KMS-11 (cell line): Measurements from ENCODE around the gene ABHD2.

Source experiments
- H2AFZ ChIP-seq: fragments of 200-600 bp; sonication (generic); 2 replicates; pipeline ENCODE4 v1.6.1; 2016; ENCODE audit warnings: antibody characterized with exemption, mixed run types, low read depth
- H3K27ac ChIP-seq: fragments of 200-600 bp; sonication (generic); 2 replicates; pipeline ENCODE4 v1.6.1; 2016; ENCODE audit warnings: mild to moderate bottlenecking, mixed run types
- H3K27me3 ChIP-seq: fragments of 200-600 bp; sonication (generic); 2 replicates; pipeline ENCODE4 v1.6.1; 2017; ENCODE audit warnings: mild to moderate bottlenecking, low read depth, mixed run types, moderate library complexity; ENCODE audit not compliant: insufficient read depth
- H3K36me3 ChIP-seq: fragments of 200-600 bp; sonication (generic); 2 replicates; pipeline ENCODE4 v1.6.1; 2017; ENCODE audit warnings: mild to moderate bottlenecking, mixed run types; ENCODE audit not compliant: insufficient read depth
- H3K4me1 ChIP-seq: fragments of 200-600 bp; sonication (generic); 2 replicates; pipeline ENCODE4 v1.6.1; 2016; ENCODE audit warnings: mild to moderate bottlenecking, low read depth, mixed run types; ENCODE audit not compliant: poor library complexity, severe bottlenecking
- H3K4me2 ChIP-seq: fragments of 200-600 bp; sonication (generic); 2 replicates; pipeline ENCODE4 v1.7.0; 2016; ENCODE audit warnings: mild to moderate bottlenecking, mixed run types
- H3K4me3 ChIP-seq: fragments of 200-600 bp; sonication (generic); IDR thresholded peaks from 2 replicates; pipeline ENCODE4 v1.6.1; 2017; ENCODE audit warnings: low read depth, low read length, mixed read lengths; ENCODE audit not compliant: insufficient read depth
- H3K79me2 ChIP-seq: fragments of 200-600 bp; sonication (generic); 2 replicates; pipeline ENCODE4 v1.6.1; 2016; ENCODE audit warnings: low read depth, mixed run types; ENCODE audit not compliant: insufficient read depth
- H3K9ac ChIP-seq: fragments of 200-600 bp; sonication (generic); 2 replicates; pipeline ENCODE4 v1.6.1; 2016; ENCODE audit warnings: mild to moderate bottlenecking, mixed run types
- H4K20me1 ChIP-seq: fragments of 200-600 bp; sonication (generic); 2 replicates; pipeline ENCODE4 v1.6.1; 2016; ENCODE audit warnings: mild to moderate bottlenecking, mixed run types; ENCODE audit not compliant: insufficient read depth
- TF ChIP-seq, protein P1 (sequence below): fragments of 200-600 bp; sonication (generic); conservative IDR thresholded peaks from 2 replicates; pipeline ENCODE4 v1.6.1; 2017; ENCODE audit warnings: low read depth, mild to moderate bottlenecking, antibody characterized with exemption, low read length, moderate library complexity, mixed read lengths

Gene ABHD2

DNA sequence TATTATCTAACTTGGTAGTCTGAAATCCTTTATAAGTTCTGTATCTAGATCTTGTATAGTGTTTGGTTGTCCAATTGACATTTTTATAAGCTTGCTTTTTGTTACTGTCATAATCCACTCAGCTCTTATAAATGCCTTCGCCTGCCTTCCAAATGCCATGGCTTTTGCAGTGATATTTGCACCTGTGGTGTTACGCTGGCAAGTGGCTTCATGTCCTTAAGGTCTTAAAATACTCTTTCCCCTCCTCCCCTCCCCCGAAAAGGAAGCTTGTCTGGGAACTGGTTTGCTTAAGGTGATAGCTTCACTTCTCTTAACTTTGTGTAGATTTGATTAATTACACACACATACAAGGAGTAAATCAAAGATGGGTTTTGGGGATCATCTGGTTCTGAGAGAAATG lies 62.0 kb downstream of the ABHD2 start:
- no peaks in the 10 kb centered on the region for H3K27me3 ChIP-seq
- H3K27ac ChIP-seq: no peak overlapping the region
- no peak overlapping the region for H3K4me2 ChIP-seq
- no peak overlapping the region for H3K4me3 ChIP-seq
- TF ChIP-seq, protein P1, sequence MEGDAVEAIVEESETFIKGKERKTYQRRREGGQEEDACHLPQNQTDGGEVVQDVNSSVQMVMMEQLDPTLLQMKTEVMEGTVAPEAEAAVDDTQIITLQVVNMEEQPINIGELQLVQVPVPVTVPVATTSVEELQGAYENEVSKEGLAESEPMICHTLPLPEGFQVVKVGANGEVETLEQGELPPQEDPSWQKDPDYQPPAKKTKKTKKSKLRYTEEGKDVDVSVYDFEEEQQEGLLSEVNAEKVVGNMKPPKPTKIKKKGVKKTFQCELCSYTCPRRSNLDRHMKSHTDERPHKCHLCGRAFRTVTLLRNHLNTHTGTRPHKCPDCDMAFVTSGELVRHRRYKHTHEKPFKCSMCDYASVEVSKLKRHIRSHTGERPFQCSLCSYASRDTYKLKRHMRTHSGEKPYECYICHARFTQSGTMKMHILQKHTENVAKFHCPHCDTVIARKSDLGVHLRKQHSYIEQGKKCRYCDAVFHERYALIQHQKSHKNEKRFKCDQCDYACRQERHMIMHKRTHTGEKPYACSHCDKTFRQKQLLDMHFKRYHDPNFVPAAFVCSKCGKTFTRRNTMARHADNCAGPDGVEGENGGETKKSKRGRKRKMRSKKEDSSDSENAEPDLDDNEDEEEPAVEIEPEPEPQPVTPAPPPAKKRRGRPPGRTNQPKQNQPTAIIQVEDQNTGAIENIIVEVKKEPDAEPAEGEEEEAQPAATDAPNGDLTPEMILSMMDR: no peak
- no peaks in the 10 kb centered on the region for H4K20me1 ChIP-seq
- no peaks in the 10 kb centered on the region for H3K36me3 ChIP-seq
- H3K4me1 ChIP-seq: peaks cover 11% of the 10 kb centered on the region
- H3K9ac ChIP-seq: no peak overlapping the region
- H3K79me2 ChIP-seq: no peaks in the 10 kb centered on the region
- H2AFZ ChIP-seq: no peak overlapping the region

- Histone ChIP-seq H3K27ac (no peak overlapping the region), H3K9ac (no peak overlapping the region), H3K4me3 (no peak overlapping the region)
Measured at GRCh38 chr15:89150762-89151664, 62.8 kb downstream of the ABHD2 start.

GRCh38 chr15:89155122-89155521 lies 66.9 kb downstream of the ABHD2 start:
- TF ChIP-seq, protein P1: no peak
- Histone ChIP-seq H3K4me1 (peaks cover 9% of the 10 kb centered on the region), H4K20me1 (no peaks in the 10 kb centered on the region), H3K27me3 (no peaks in the 10 kb centered on the region), H2AFZ (no peak overlapping the region), H3K36me3 (no peaks in the 10 kb centered on the region), H3K27ac (no peak overlapping the region), H3K9ac (no peak overlapping the region), H3K79me2 (no peaks in the 10 kb centered on the region), H3K4me3 (no peak overlapping the region), H3K4me2 (no peak overlapping the region)

More at GRCh38 chr15:89150762-89151664, 62.8 kb downstream of the ABHD2 start:
- no peaks in the 10 kb centered on the region for H4K20me1 ChIP-seq
- H3K4me1 ChIP-seq: peaks cover 11% of the 10 kb centered on the region
- no peaks in the 10 kb centered on the region for H3K27me3 ChIP-seq
- no peak overlapping the region for H3K4me2 ChIP-seq
- no peaks in the 10 kb centered on the region for H3K79me2 ChIP-seq
- TF ChIP-seq, protein P1: no peak
- H2AFZ ChIP-seq: no peak overlapping the region
- H3K36me3 ChIP-seq: no peaks in the 10 kb centered on the region

DNA sequence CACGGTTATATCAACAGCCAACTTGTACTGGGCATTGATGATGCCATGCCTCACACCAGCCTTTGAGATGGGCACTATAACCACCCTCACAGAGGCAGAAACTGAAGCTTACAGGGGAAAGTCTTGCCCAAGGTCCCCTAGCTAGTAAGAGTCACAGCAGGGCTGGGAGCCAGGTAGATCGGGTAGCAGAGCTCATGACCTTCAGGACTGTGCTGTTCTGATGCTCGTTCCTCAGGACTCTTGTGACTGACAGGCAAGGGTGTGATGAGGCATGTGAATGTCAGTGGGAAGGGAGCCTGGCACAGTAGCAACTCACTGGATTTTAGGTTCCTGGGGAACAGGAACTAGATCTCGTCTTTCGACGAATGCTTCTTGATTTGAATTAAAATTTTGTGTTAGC lies 67.4 kb downstream of the ABHD2 start:
- no peak overlapping the region for H3K4me3 ChIP-seq
- no peak overlapping the region for H3K4me2 ChIP-seq
- no peaks in the 10 kb centered on the region for H3K36me3 ChIP-seq
- H3K9ac ChIP-seq: no peak overlapping the region
- peaks cover 4% of the 10 kb centered on the region for H3K4me1 ChIP-seq
- H3K27me3 ChIP-seq: no peaks in the 10 kb centered on the region
- H4K20me1 ChIP-seq: no peaks in the 10 kb centered on the region
- H2AFZ ChIP-seq: no peak overlapping the region
- no peak overlapping the region for H3K27ac ChIP-seq
- TF ChIP-seq, protein P1: no peak
- H3K79me2 ChIP-seq: no peaks in the 10 kb centered on the region
